ENCODE results near the gene AQR.
"Not testable (repeated sequence)": the region's sequence is repeated elsewhere in the genome, so short reads cannot be mapped to it uniquely, and the experiment has no call there.

Gene AQR

DNA sequence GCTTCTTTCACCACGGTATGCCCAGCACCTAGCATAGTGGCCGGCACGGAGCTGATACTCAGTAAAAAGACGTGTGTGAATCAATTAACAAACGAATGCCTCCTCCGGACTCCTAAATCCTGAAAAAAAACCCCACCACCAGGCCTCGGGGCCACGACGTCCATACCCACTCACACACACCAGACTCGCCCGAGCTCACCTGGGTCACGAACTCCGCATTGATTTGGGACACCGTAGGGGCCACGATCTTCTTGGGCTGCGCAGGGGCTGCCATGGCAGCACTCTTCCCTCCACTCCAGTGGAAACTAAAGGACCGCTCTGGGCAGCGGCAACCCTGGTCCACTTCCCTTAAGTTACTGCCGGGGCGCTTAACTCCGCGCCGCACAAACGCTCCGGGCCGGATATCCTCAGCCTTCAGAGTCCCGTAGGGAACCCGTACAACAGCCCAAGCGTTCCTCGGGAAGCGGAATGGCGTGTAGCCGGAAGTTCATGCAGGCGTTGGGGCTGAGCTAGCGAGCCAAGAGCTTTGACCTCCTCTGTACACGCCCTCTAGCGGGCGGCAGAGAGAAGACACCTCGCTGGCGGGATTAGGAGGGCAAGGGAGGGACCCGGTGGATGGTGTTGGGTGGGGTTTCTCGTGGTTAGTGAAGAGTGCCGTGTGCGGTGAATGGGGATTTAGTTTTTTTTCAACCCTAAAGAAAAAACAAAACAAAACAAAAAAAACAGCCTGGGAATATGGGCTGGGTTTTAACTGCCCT lies at the start of gene AQR:
AQR (minus strand) TSS at position 403 of the 758 bp plus-strand sequence; CDS start at position 274, 129 bp downstream.
- DNase-seq (ENCODE audit: low spot score) = peak; percentile 98

- DNase-seq (ENCODE audit: low spot score) = no peak
These were observed 44.7 kb upstream of the AQR start for GRCh38 chr15:35014241-35014640.

DNA sequence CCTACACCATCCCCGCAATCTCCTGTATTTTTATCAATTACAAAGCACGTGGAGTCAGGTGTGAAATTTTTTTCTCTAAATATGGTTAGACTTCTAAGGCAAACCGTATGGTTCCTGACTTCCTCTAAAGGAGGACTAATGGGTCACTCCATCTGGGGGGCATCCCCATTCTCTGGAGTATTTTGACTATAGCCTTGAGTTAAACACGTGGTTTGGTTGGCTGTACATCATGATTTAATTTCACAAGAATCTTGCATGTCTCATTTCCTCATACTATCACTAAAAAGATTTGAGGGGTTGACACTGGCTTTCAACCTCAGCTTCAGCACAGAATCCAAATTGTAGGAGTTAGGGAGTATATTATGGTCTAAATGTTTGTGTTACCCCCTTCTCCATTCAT lies 43.8 kb upstream of the AQR start:
- DNase-seq (ENCODE audit: low spot score) = no peak

GRCh38 chr15:35007397-35007796 lies 37.9 kb upstream of the AQR start:
- no peak for DNase-seq (ENCODE audit: low spot score)

GRCh38 chr15:35005933-35006332 lies 36.4 kb upstream of the AQR start:
- no peak for DNase-seq (ENCODE audit: low spot score)

GRCh38 chr15:35003928-35004327 lies 34.4 kb upstream of the AQR start:
- DNase-seq (ENCODE audit: low spot score) = no peak

GRCh38 chr15:35000511-35000910 lies 31.0 kb upstream of the AQR start:
- DNase-seq (ENCODE audit: low spot score) = peak; percentile 55

DNA sequence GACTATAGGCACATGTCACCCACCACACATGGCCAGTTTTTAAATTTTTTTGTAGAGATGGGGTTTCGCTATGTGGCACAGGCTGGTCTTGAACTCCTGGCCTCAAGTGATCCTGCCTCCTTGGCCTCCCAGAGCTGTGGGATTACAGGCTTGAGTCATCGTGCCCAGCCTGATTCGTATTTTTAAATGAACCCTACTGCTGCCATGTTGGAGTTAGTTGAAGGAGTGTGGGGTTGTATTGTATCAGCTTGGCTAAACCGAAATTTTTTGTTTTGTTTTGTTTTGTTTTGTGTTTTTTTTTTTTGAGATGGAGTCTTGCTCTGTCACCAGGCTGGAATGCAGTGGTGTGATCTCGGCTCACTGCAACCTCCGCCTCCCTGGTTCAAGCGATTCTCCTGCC lies 30.4 kb upstream of the AQR start:
- DNase-seq (ENCODE audit: low spot score) = no peak

- no peak for DNase-seq (ENCODE audit: low spot score)
These were observed 25.4 kb upstream of the AQR start for GRCh38 chr15:34994925-34995324.

- no peak for DNase-seq (ENCODE audit: low spot score)
These were observed 24.3 kb upstream of the AQR start for GRCh38 chr15:34993877-34994276.

DNA sequence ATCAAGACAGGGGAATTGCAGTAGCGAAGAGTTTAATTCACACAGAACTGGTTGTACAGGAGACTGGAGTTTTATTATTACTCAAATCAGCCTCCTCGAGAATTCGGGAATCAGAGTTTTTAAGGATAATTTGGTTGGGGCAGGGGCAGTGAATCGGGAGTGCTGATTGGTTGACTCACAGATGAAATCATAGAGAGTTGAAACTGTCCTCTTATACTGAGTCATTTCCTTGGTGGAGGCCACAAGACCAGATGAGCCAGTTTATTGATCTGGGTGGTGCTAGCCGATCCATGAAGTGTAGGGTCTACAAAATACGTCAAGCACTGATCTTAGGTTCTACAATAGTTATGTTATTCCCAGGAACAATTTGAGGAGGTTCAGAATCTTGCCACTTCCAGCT lies 23.9 kb upstream of the AQR start:
- DNase-seq (ENCODE audit: low spot score) = no peak

GRCh38 chr15:34988027-34988902 lies 18.7 kb upstream of the AQR start, which contains the start of gene ZNF770:
TSS of gene ZNF770 (minus strand) at chr15:34988287. CDS start at chr15:34983434, 4,853 bp downstream.
- DNase-seq (ENCODE audit: low spot score) = peak; percentile 84

DNA sequence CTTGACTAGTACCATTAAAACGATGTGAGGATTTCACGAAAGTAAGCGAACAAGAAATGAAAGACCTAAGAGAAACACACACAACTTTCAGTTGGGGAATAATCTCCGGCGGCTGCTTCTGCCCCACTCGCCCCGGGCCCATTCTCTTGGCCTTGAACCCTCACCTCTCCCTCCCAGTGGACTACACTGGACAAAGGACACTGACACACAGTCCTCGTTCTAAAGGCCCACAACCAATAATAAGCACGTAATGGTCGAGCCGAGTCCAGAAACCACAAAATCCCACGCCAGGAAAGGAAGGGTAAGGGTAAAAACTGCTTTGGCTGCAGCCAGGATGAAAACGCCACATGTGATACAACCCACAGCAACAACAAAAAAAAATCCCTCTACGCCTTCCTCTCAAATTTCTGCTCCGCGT lies 18.1 kb upstream of the AQR start:
- no peak for DNase-seq (ENCODE audit: low spot score)

DNA sequence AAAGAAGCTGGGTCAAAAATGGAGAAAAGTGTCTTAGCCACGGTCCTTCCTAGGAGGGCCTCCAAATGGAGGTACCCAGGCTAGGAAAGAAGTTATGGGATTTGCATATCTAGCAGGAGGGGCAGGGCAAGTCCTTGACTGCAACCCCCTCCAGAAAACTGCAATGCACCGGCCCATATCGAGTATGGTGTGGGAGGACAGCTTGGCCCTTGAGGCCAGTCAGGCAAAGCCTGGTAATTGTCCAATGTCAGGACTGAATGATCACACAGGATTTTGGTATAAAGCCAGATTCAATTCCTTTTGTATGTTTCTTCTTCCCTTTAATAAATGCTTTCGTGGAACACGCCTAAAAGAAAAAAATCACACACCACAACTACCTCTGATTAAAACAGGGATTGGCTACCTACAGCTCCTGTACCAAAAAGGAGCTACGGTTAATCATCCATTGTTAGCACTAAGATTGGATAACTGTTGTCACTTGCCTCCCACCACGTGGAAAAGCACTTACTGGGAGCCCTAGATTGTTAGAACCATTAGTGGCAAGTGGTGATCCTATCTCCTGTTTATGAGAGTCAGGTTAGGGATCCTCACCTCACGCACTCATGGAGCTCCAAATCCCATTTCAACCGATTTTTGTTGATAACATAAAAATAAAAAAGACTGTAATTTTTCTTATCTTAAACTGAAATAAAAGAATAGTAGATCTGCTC lies 17.4 kb upstream of the AQR start:
- DNase-seq (ENCODE audit: low spot score) = peak; percentile 16

DNA sequence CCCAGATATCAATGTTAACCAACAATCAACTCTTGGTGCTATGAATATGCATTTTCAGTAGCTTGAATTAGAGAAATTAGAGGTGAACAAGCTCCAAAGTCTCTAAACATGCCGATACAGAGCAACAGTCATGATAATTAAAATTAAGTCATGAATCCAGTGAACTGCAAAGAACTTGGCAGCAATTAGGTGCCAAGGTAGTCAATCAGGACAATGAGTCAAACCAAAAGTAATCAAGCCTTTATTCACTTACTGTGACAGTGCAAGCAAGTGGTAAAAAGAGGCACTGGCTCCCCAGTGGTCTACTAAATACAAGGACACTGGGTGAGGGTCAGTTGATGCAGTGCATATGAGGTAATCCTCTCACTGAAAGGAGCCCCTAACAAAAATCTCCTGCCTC lies 16.8 kb upstream of the AQR start:
- no peak for DNase-seq (ENCODE audit: low spot score)

GRCh38 chr15:34984889-34985630 lies 15.5 kb upstream of the AQR start:
- no peak for DNase-seq (ENCODE audit: low spot score)

DNA sequence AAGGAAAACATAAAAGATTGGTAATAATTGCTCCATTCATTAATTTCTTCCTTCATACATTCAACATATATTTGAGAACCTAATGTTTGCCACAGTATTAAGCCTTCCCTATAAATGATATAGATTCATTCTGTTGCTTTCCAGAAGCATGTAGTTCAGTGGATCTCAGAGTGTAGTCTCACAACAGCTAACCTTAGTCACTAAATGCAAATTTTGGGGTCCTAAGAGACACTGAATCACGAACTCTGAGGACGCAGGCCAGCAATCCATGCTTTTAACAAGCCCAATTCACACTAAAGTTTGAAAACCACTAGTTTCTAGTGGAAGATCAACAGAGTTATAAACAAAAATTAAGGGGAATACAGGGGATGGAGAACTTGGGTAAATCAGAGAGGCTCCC lies 7.2 kb upstream of the AQR start:
- DNase-seq (ENCODE audit: low spot score) = no peak

GRCh38 chr15:34976073-34976472 lies 6.5 kb upstream of the AQR start:
- DNase-seq (ENCODE audit: low spot score) = no peak

DNA sequence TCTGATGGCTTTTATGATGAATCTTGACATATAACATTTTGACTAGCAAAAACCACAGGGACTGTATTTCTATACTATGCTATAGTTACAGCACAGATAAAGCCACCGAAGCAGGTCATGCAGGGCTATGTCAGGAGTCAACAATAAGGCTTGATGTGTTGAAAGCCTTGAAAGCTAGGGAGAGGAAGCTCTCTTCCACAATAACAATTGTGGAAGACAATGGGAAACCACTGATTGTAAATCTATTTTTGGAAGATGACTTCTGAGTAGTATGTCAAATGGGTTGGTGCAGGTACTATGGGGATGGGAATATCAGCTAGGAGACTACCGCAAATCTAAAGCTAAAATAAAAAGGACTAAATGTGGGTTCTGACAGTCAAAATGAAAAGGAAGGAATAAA lies 4.0 kb upstream of the AQR start:
- DNase-seq (ENCODE audit: low spot score) = no peak

- DNase-seq (ENCODE audit: low spot score) = not testable (repeated sequence)
These were observed 629 bp upstream of the AQR start for GRCh38 chr15:34970098-34970643.

DNA sequence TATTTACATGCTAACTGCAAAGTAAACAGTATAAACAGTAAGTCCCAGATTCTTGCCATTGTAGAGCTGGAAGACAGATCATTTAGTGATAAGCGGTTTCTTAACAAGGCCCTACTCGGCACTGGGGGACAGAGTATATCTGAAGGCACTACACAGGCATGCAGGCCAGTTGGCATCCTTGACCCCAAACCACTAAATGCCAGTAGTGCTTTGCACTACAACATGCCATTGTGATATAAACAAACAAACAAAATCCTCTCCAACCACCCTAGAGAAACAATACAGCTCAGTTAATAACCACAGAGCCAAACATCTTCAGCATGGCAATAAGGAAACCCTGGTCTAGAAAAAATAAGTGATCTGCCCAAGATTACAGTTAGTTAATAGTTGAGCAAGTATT lies 5.3 kb downstream of the AQR start:
- no peak for DNase-seq (ENCODE audit: low spot score)

DNA sequence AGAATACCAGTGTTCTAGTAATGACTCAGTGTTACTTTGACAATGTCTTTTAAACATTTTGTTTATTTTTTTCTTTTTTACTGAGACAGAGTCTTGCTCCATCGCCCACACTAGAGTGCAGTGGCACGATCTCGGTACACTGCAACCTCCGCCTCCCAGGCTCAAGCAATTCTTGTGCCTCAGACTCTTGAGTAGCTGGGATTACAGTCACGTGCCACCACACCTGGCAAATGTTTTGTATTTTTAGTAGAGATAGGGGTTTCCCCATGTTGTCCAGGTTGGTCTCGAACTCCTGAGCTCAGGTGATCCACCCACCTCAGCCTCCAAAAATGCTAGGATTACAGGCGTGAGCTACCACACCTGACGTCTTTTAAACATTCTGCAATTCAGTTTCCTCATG lies 15.7 kb downstream of the AQR start:
- no peak for DNase-seq (ENCODE audit: low spot score)

Data from LoVo (cell line).